ENCODE results near the gene ARID4A. TPM values are rescaled to one million over a fixed set of nuclear protein-coding genes. Genes with fewer than 3 reads are reported as not detected.

Gene ARID4A
- total and polyA plus RNA-seq, 10 of the 15 experiments (the other 5 are each of a cell fraction or from before 2014, with no cell fraction given): 5.2 to 18.9 (median 12.5) TPM

DNA sequence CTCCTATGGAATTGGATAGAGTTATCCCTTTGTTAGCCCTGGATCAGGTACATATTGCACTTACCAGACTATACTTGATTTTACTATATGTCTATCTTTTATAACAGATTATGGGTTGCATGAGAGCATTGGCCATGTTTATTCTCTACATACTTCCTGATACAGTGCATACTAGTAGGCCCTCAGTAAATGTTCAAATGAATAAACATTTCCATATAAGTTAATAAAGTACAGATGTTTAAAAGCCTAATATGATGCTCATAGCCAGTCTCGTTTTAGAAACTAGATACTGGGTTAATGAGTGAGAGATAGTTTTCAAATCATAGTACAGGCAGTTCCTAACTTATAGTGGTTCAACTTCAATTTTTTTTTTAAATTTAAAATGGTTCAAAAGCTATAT lies 57.9 kb downstream of the ARID4A start:
- FAIRE-seq (no peak), DNase-seq (ENCODE audit: low read depth, low spot score) (no peak), ATAC-seq (no peak)
- Histone ChIP-seq H3K4me2 (ENCODE audit: control insufficient read depth, insufficient read depth) (no peak overlapping the region), H3K9ac (ENCODE audit: control insufficient read depth, insufficient read depth, low read length) (no peak overlapping the region), H2AFZ (ENCODE audit: control insufficient read depth, low read depth, low read length) (no peak overlapping the region), H4K20me1 (ENCODE audit: control insufficient read depth, insufficient read depth) (no peaks in the 10 kb centered on the region), H3K27ac (ENCODE audit: control insufficient read depth, insufficient read depth) (no peak overlapping the region), H3K4me1 (ENCODE audit: control insufficient read depth, insufficient read depth, low read length) (no peaks in the 10 kb centered on the region), H3K4me3 (no peak overlapping the region), H3K36me3 (ENCODE audit: control insufficient read depth in 2 of 2, insufficient read depth in 2 of 2, low read length in 1 of 2) (peaks cover 3 to 10% of the 10 kb centered on the region in 2 experiments; a peak in 3 of 4 replicates), H3K9me3 (replicated peaks; ENCODE audit: control insufficient read depth, insufficient read depth, low read length) (no peaks in the 10 kb centered on the region), H3K79me2 (ENCODE audit: control insufficient read depth, insufficient read depth, low read length) (no peaks in the 10 kb centered on the region), H3K27me3 (replicated peaks in 1 of 2; ENCODE audit: control insufficient read depth in 2 of 2, insufficient read depth in 2 of 2, low read length in 1 of 2) (no peaks in the 10 kb centered on the region)
- intact Hi-C loops (cut with micrococcal nuclease; ENCODE audit: unreplicated experiment): no loop called here
- RAD21 ChIA-PET (ENCODE audit: unreplicated experiment): no interaction called here
- BruUV-seq (replicated peaks): no TSS peak
- POLR2A ChIA-PET: no interaction called here
- SMC1A ChIA-PET (ENCODE audit: uncharacterized antibody, unreplicated experiment): no interaction called here
- 93% methylated on average over 1 of the region's 1 CpG for WGBS (ENCODE audit: insufficient coverage, insufficient replicate concordance, low lambda C conversion rate, missing lambda C conversion rate)
- CTCF ChIA-PET: interaction anchor here (0.7 kb wide), 1 partner anchor 1110 kb away, joined by 3 read pairs; no protein-coding TSS in a partner anchor
- in situ Hi-C loops (cut with MboI): no loop called here
- no peak for TF ChIP-seq RAD21 (IDR thresholded peaks at IDR 0.05; ENCODE audit: insufficient read depth, low read depth, low read length)
- no peak for TF ChIP-seq PAX8 (IDR thresholded peaks at IDR 0.05)
- TF ChIP-seq, protein P1, sequence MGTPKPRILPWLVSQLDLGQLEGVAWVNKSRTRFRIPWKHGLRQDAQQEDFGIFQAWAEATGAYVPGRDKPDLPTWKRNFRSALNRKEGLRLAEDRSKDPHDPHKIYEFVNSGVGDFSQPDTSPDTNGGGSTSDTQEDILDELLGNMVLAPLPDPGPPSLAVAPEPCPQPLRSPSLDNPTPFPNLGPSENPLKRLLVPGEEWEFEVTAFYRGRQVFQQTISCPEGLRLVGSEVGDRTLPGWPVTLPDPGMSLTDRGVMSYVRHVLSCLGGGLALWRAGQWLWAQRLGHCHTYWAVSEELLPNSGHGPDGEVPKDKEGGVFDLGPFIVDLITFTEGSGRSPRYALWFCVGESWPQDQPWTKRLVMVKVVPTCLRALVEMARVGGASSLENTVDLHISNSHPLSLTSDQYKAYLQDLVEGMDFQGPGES (IDR thresholded peaks at IDR 0.05): no peak
- no peak for TF ChIP-seq EGR1 (IDR thresholded peaks at IDR 0.05; ENCODE audit: borderline replicate concordance in 1 of 2, low read depth in 2 of 2, low read length in 2 of 2)
- TF ChIP-seq, protein P2, sequence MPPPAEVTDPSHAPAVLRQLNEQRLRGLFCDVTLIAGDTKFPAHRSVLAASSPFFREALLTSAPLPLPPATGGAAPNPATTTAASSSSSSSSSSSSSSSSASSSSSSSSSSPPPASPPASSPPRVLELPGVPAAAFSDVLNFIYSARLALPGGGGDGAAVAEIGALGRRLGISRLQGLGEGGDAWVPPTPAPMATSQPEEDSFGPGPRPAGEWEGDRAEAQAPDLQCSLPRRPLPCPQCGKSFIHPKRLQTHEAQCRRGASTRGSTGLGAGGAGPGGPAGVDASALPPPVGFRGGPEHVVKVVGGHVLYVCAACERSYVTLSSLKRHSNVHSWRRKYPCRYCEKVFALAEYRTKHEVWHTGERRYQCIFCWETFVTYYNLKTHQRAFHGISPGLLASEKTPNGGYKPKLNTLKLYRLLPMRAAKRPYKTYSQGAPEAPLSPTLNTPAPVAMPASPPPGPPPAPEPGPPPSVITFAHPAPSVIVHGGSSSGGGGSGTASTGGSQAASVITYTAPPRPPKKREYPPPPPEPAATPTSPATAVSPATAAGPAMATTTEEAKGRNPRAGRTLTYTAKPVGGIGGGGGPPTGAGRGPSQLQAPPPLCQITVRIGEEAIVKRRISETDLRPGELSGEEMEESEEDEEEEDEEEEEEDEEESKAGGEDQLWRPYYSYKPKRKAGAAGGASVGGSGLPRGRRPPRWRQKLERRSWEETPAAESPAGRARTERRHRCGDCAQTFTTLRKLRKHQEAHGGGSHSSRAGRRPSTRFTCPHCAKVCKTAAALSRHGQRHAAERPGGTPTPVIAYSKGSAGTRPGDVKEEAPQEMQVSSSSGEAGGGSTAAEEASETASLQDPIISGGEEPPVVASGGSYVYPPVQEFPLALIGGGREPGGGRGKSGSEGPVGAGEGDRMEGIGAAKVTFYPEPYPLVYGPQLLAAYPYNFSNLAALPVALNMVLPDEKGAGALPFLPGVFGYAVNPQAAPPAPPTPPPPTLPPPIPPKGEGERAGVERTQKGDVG (CRISPR knock-in tag; IDR thresholded peaks at IDR 0.05): no peak
- TF ChIP-seq, protein P3, sequence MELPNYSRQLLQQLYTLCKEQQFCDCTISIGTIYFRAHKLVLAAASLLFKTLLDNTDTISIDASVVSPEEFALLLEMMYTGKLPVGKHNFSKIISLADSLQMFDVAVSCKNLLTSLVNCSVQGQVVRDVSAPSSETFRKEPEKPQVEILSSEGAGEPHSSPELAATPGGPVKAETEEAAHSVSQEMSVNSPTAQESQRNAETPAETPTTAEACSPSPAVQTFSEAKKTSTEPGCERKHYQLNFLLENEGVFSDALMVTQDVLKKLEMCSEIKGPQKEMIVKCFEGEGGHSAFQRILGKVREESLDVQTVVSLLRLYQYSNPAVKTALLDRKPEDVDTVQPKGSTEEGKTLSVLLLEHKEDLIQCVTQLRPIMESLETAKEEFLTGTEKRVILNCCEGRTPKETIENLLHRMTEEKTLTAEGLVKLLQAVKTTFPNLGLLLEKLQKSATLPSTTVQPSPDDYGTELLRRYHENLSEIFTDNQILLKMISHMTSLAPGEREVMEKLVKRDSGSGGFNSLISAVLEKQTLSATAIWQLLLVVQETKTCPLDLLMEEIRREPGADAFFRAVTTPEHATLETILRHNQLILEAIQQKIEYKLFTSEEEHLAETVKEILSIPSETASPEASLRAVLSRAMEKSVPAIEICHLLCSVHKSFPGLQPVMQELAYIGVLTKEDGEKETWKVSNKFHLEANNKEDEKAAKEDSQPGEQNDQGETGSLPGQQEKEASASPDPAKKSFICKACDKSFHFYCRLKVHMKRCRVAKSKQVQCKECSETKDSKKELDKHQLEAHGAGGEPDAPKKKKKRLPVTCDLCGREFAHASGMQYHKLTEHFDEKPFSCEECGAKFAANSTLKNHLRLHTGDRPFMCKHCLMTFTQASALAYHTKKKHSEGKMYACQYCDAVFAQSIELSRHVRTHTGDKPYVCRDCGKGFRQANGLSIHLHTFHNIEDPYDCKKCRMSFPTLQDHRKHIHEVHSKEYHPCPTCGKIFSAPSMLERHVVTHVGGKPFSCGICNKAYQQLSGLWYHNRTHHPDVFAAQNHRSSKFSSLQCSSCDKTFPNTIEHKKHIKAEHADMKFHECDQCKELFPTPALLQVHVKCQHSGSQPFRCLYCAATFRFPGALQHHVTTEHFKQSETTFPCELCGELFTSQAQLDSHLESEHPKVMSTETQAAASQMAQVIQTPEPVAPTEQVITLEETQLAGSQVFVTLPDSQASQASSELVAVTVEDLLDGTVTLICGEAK (IDR thresholded peaks at IDR 0.05; ENCODE audit: borderline replicate concordance): no peak
- TF ChIP-seq, protein P4, sequence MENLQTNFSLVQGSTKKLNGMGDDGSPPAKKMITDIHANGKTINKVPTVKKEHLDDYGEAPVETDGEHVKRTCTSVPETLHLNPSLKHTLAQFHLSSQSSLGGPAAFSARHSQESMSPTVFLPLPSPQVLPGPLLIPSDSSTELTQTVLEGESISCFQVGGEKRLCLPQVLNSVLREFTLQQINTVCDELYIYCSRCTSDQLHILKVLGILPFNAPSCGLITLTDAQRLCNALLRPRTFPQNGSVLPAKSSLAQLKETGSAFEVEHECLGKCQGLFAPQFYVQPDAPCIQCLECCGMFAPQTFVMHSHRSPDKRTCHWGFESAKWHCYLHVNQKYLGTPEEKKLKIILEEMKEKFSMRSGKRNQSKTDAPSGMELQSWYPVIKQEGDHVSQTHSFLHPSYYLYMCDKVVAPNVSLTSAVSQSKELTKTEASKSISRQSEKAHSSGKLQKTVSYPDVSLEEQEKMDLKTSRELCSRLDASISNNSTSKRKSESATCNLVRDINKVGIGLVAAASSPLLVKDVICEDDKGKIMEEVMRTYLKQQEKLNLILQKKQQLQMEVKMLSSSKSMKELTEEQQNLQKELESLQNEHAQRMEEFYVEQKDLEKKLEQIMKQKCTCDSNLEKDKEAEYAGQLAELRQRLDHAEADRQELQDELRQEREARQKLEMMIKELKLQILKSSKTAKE (IDR thresholded peaks at IDR 0.05; ENCODE audit: low read depth, poor library complexity, severe bottlenecking): no peak
- TF ChIP-seq, protein P5, sequence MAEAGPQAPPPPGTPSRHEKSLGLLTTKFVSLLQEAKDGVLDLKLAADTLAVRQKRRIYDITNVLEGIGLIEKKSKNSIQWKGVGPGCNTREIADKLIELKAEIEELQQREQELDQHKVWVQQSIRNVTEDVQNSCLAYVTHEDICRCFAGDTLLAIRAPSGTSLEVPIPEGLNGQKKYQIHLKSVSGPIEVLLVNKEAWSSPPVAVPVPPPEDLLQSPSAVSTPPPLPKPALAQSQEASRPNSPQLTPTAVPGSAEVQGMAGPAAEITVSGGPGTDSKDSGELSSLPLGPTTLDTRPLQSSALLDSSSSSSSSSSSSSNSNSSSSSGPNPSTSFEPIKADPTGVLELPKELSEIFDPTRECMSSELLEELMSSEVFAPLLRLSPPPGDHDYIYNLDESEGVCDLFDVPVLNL (IDR thresholded peaks at IDR 0.05; ENCODE audit: low read depth, low read length): no peak
- TF ChIP-seq, protein P6, sequence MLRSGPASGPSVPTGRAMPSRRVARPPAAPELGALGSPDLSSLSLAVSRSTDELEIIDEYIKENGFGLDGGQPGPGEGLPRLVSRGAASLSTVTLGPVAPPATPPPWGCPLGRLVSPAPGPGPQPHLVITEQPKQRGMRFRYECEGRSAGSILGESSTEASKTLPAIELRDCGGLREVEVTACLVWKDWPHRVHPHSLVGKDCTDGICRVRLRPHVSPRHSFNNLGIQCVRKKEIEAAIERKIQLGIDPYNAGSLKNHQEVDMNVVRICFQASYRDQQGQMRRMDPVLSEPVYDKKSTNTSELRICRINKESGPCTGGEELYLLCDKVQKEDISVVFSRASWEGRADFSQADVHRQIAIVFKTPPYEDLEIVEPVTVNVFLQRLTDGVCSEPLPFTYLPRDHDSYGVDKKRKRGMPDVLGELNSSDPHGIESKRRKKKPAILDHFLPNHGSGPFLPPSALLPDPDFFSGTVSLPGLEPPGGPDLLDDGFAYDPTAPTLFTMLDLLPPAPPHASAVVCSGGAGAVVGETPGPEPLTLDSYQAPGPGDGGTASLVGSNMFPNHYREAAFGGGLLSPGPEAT (IDR thresholded peaks at IDR 0.05; ENCODE audit: low read depth): no peak
